NB4 (cell line): ENCODE data around the gene RGS17.
"Not testable (repeated sequence)": the region's sequence is repeated elsewhere in the genome, so short reads cannot be mapped to it uniquely, and the experiment has no call there.

Experiments used
- DNase-seq: peaks from one replicate; pipeline ENCODE4 v3.0.0; 2010; ENCODE audit warnings: low read depth
- H3K4me3 ChIP-seq: one replicate; pipeline ENCODE4 v1.5.1; 2011; ENCODE audit warnings: mild to moderate bottlenecking, low read depth, low read length, moderate library complexity
- CTCF ChIP-seq: IDR thresholded peaks from one replicate; pipeline ENCODE4 v1.5.1; 2012; ENCODE audit warnings: low read depth, low read length
- MAX ChIP-seq: IDR thresholded peaks from 2 replicates; pipeline ENCODE4 v1.6.1; 2011; ENCODE audit warnings: low read depth, low read length
- MYC ChIP-seq: IDR thresholded peaks from 2 replicates; pipeline ENCODE4 v1.6.1; 2011; ENCODE audit warnings: low read depth, low read length
- POLR2A ChIP-seq: IDR thresholded peaks from 2 replicates; pipeline ENCODE4 v1.6.1; 2011; ENCODE audit warnings: mild to moderate bottlenecking; ENCODE audit not compliant: insufficient read length; ENCODE audit errors: extremely low read depth

Gene RGS17

GRCh38 chr6:153146413-153146812, 15.3 kb upstream of the RGS17 start:
- DNase-seq: no peak
- TF ChIP-seq POLR2A: no peak
- TF ChIP-seq CTCF: no peak
- no peak for TF ChIP-seq MYC
- H3K4me3 ChIP-seq: no peak overlapping the region

GRCh38 chr6:153145591-153145990, 14.5 kb upstream of the RGS17 start:
- TF ChIP-seq POLR2A (no peak), CTCF (no peak), MAX (no peak), MYC (no peak)
- no peak for DNase-seq
- no peak overlapping the region for H3K4me3 ChIP-seq

- H3K4me3 ChIP-seq: no peak overlapping the region
- DNase-seq: no peak
- TF ChIP-seq MAX (no peak), POLR2A (no peak), MYC (no peak), CTCF (no peak)
Observed at GRCh38 chr6:153143200-153143599, 12.1 kb upstream of the RGS17 start.

- no peak for DNase-seq
- H3K4me3 ChIP-seq: no peak overlapping the region
- TF ChIP-seq MAX (no peak), CTCF (no peak), POLR2A (no peak), MYC (no peak)
Observed at GRCh38 chr6:153140299-153140698, 9.2 kb upstream of the RGS17 start.

- DNase-seq: no peak
- no peak for TF ChIP-seq POLR2A
- TF ChIP-seq MAX: no peak
- no peak for TF ChIP-seq CTCF
- no peak for TF ChIP-seq MYC
- no peak overlapping the region for H3K4me3 ChIP-seq
Observed at GRCh38 chr6:153138930-153139329, 7.8 kb upstream of the RGS17 start.

GRCh38 chr6:153135681-153136080, 4.6 kb upstream of the RGS17 start:
- TF ChIP-seq MAX (no peak), CTCF (no peak), MYC (no peak), POLR2A (no peak)
- no peak overlapping the region for H3K4me3 ChIP-seq
- no peak for DNase-seq

- DNase-seq, H3K4me3 ChIP-seq: not testable (repeated sequence)
Observed at GRCh38 chr6:153133667-153134066, 2.6 kb upstream of the RGS17 start.
